LNCaP clone FGC (cell line): ENCODE measurements around the gene OLFML1.
A peak's percentile ranks its signal among the peaks of the same experiment; 100 is the strongest.

Experiments
- DNase-seq: peaks from one replicate; pipeline ENCODE4 v3.0.0-alpha.2; 2011; ENCODE audit warnings: low read depth
- H3K4me3 ChIP-seq: 2 replicates; pipeline ENCODE4 v1.5.1; 2011; ENCODE audit warnings: mild to moderate bottlenecking, low read depth, low read length, control low read depth
- TF ChIP-seq, protein P1 (sequence below): IDR thresholded peaks from 2 replicates; pipeline ENCODE4 v1.5.1; 2012; ENCODE audit warnings: mild to moderate bottlenecking; ENCODE audit not compliant: control insufficient read depth, insufficient read depth; ENCODE audit errors: extremely low read depth

Gene OLFML1

DNA sequence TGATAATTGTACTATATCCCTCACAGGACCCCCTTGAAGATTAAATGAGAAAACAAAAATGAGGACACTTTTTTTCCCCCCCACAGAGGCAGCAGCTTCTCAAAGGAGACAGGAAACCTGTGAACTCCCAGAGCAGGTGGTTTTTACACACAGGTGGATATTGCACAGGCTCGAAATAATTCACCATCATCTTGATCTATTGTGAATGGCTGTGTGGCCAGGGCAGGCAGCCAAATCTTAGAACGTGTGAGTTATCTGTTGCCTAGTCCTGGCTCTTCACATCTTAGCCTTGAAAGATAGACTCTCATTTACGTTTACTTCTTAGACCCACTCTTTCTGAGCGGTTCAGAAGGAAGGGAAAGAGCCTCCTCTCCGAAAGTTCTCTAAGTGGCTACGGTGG lies 52.0 kb downstream of the OLFML1 start:
- TF ChIP-seq, protein P1, sequence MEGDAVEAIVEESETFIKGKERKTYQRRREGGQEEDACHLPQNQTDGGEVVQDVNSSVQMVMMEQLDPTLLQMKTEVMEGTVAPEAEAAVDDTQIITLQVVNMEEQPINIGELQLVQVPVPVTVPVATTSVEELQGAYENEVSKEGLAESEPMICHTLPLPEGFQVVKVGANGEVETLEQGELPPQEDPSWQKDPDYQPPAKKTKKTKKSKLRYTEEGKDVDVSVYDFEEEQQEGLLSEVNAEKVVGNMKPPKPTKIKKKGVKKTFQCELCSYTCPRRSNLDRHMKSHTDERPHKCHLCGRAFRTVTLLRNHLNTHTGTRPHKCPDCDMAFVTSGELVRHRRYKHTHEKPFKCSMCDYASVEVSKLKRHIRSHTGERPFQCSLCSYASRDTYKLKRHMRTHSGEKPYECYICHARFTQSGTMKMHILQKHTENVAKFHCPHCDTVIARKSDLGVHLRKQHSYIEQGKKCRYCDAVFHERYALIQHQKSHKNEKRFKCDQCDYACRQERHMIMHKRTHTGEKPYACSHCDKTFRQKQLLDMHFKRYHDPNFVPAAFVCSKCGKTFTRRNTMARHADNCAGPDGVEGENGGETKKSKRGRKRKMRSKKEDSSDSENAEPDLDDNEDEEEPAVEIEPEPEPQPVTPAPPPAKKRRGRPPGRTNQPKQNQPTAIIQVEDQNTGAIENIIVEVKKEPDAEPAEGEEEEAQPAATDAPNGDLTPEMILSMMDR: no peak
- H3K4me3 ChIP-seq: no peak overlapping the region; the same call in 1 of the 2 replicates
- DNase-seq: no peak

DNA sequence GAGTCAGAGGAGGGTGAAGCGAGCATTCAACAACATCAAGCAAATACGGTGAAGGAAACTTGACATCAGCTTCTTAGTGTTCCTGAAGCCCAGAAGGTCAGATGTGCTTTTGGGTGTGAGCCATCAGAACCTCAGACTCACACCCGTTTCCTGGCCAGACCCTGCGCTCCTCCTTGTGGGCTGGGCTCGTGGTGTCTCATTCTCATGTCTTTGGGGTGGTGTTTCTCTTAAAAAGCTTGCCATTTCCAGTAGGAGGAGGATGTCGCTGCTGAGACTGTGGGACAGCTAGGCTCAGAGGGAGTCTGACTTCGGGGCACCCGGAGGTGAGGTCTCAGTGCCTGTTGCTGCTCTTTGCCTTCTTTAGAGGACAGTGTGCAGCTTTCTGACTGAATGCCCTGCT lies 52.7 kb downstream of the OLFML1 start:
- TF ChIP-seq, protein P1: no peak
- H3K4me3 ChIP-seq: peak overlapping the region; percentile 42
- peak; percentile 67 for DNase-seq

DNA sequence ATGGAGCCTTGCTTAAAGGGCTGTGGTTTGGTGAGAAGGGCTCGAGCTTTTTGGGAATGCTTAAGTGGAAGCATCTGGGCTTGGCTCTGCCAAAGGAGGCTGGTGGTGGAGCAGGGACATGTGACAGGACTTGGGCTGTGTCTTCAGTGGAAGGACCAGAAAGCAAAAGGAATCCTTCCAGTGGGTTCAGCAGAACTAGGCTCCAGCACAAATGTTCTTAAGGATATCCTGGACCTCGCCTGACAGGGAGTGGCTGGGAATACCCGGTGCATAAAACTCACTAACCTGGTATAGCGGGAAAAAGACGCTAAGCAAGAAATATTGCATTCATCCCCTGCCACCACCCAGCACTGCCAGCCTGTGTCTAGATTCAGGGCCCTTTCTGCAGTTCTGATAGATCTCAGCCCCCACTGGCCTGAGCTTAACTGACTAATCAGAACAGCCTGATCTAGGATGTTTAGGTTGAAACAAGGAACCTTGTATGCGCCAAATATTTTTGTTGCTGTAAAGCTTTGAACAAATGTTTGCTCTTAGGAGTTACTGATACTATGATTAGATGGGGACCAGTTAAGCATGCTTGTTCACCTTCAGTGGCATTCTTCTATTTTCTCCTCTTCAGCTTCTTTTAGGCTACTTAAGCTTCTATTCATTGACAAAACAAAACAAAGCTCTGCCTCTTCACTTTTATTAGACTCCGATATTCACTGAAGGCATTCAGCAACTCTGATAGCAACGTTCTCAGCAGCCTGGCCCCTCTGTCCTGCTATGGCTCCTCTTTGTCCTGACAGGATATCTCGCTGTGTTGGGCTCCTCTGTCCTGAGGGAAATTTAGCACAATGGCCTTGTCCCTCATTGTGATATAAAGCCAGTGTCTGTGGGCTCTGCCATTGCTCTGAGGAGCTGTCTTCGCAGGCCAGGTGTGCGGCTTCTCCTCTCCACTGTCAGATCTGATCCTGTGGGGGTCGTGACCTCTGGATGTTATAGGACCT lies 53.5 kb downstream of the OLFML1 start:
- DNase-seq: peak; percentile 98
- peak overlapping the region; percentile 42 for H3K4me3 ChIP-seq
- TF ChIP-seq, protein P1: no peak

DNA sequence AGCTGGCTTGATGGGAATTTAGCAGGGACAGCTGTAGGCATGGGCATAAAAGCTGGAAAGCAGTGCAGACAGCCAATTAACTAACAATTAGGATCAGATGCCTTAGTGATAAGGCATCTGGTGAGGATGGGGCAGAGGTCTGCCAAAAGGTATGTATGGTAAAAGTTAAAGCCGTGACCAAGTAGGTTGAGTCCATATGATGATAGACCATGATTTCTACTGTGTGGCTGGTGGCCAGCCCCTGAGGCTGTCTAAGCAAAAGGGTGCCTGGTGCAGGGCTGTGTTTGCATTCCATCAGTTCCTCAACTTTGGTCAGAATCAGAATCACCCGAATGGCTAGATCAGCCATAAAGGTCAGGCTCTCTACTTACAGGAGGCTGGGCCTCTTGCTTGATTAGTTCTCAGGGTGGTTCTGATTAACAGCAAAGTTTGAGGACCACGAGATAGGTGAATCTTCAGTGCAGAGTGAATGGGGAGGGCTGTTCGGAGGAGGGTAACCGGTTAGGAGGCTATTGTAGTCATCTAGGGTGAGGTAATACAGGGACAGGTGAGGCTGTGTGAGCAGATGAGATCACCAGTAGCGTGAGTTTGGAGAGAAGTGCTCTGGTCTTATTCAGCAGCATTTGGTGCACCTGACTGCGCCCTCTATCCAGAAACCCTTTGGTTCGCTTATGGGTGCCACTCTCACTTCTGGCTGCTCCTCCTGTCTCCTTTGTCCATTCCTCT lies 55.7 kb downstream of the OLFML1 start:
- TF ChIP-seq, protein P1: no peak
- peak; percentile 69 for DNase-seq
- no peak overlapping the region for H3K4me3 ChIP-seq

DNA sequence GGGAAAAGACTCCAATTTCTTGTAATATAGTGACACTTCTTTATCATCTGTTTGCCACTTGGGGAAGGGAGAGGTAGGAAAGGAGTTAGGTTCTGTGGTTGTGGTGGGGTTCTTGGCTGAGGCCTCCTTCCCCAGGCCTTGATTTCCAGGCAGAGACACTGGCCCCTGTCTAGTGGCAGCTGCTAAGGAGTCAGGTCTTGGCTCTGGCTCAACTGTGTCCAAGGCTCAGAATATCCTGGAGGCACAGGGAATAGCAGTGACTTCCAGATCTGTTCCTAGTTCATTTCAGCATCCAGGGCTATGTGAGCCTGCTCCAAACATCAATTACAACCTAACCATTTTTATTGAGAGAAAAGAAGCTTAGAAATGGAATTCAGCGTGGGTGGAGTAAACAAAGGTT lies 58.0 kb downstream of the OLFML1 start:
- no peak overlapping the region for H3K4me3 ChIP-seq
- TF ChIP-seq, protein P1: no peak
- DNase-seq: no peak

DNA sequence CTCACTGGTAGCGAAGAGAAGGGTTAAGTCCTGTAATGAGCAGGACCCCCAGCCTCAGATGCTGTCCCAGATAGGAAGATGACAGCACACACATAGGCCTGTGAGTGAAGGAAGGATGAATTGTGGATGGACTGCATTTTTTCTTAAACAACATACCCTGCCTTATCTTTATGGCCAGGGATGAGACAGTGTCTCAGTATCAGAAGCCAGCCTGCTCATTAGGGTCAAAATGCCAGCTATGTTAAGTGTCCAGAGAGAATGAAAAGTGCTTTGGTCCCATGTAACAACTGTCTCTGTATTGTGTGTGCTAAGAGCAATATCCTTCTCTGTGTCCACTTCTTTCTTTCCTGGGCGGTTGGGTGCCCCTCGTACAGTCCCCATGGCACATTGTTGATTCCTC lies 58.7 kb downstream of the OLFML1 start:
- H3K4me3 ChIP-seq: no peak overlapping the region
- DNase-seq: no peak
- TF ChIP-seq, protein P1: no peak
